ENCODE measurements around the gene PLA2G2F. TPM values are rescaled to one million over a fixed set of nuclear protein-coding genes. Genes with fewer than 3 reads are reported as not detected.

Gene PLA2G2F
- total and polyA plus RNA-seq, 2 experiments from 2014 or later = not detected

DNA sequence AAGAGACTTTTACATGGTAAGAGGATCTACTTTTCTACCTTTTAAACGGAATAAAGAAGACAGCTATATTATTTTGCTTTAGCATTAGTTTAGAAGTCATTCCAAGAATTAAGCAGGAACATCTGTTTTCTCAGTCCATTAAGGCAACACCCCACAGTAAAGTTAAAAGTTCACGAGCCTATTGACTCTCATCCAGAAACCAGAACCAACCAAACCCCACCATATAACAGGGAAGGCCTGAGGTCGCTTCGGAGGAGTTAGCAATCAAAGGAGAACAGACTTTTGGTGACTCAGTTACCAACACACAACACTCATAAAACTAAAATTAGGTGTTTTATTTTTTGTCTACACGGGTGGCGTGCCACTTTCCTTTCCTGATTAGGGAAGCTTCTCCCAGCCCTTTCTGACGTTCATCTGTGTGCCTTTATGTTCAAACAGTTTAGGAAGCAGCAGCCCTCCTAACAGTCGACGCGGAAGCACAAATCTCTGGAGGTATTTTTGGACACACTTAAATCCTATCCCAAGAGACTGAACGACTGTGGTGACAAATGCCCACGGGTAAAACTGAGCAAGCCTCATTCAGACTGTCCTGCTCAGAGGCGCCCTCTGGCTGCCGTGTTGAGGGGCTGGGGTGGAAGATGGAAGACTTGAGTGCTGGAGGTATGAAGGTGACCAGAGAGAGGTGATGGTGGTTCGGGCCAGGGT lies 55.8 kb downstream of the PLA2G2F start:
- Histone ChIP-seq H3K9me2 (replicated peaks; ENCODE audit: insufficient read depth) (no peaks in the 10 kb centered on the region), H3K79me2 (no peaks in the 10 kb centered on the region), H3K36me3 (replicated peaks; ENCODE audit: insufficient read depth, low read depth) (no peaks in the 10 kb centered on the region), H2AFZ (no peak overlapping the region), H3K9me3 (ENCODE audit: low read depth) (no peaks in the 10 kb centered on the region), H3K27me3 (peaks cover 3% of the 10 kb centered on the region), H3K4me3 (no peak overlapping the region), H4K20me1 (ENCODE audit: insufficient read depth, poor library complexity, severe bottlenecking) (no peaks in the 10 kb centered on the region), H3K4me1 (ENCODE audit: insufficient read depth) (peaks cover 4% of the 10 kb centered on the region), H3K4me2 (peak overlapping the region; percentile 6), H3K27ac (no peak overlapping the region)
- TF ChIP-seq EZH2phosphoT487 (IDR thresholded peaks at IDR 0.05; ENCODE audit: low read depth, severe bottlenecking, unreplicated experiment) (no peak), CTCF (IDR thresholded peaks at IDR 0.05; ENCODE audit: poor library complexity) (peak; percentile 71)
- DNase-seq (ENCODE audit: low spot score) = peak; percentile 68
- WGBS (ENCODE audit: low lambda C conversion rate, missing lambda C conversion rate) = 40% methylated on average over 15 of the region's 15 CpGs

- Histone ChIP-seq H3K9me3 (ENCODE audit: low read depth) (no peaks in the 10 kb centered on the region), H3K9me2 (replicated peaks; ENCODE audit: insufficient read depth) (no peaks in the 10 kb centered on the region), H2AFZ (no peak overlapping the region), H3K27ac (no peak overlapping the region), H3K4me3 (no peak overlapping the region), H3K4me2 (no peak overlapping the region), H3K79me2 (no peaks in the 10 kb centered on the region), H3K4me1 (ENCODE audit: insufficient read depth) (peaks cover 4% of the 10 kb centered on the region), H3K36me3 (replicated peaks; ENCODE audit: insufficient read depth, low read depth) (no peaks in the 10 kb centered on the region), H4K20me1 (ENCODE audit: insufficient read depth, poor library complexity, severe bottlenecking) (no peaks in the 10 kb centered on the region), H3K27me3 (peaks cover 3% of the 10 kb centered on the region)
- no peak for DNase-seq (ENCODE audit: low spot score)
- TF ChIP-seq EZH2 (IDR thresholded peaks at IDR 0.05; ENCODE audit: borderline replicate concordance) = no peak
- no peak for TF ChIP-seq EZH2phosphoT487 (IDR thresholded peaks at IDR 0.05; ENCODE audit: low read depth, severe bottlenecking, unreplicated experiment)
- TF ChIP-seq CTCF (IDR thresholded peaks at IDR 0.05; ENCODE audit: poor library complexity) = no peak
- 79% methylated on average over 4 of the region's 4 CpGs for WGBS (ENCODE audit: low lambda C conversion rate, missing lambda C conversion rate)
Measured at GRCh38 chr1:20195462-20195780, 56.3 kb downstream of the PLA2G2F start.

GRCh38 chr1:20197329-20197791 lies 58.2 kb downstream of the PLA2G2F start:
- Histone ChIP-seq H3K9me2 (replicated peaks; ENCODE audit: insufficient read depth) (no peaks in the 10 kb centered on the region), H4K20me1 (ENCODE audit: insufficient read depth, poor library complexity, severe bottlenecking) (no peaks in the 10 kb centered on the region), H3K9me3 (ENCODE audit: low read depth) (no peaks in the 10 kb centered on the region), H3K36me3 (replicated peaks; ENCODE audit: insufficient read depth, low read depth) (no peaks in the 10 kb centered on the region), H3K4me3 (no peak overlapping the region), H3K79me2 (no peaks in the 10 kb centered on the region), H3K4me2 (no peak overlapping the region), H2AFZ (no peak overlapping the region), H3K27me3 (peaks cover 3% of the 10 kb centered on the region), H3K4me1 (ENCODE audit: insufficient read depth) (peaks cover 4% of the 10 kb centered on the region), H3K27ac (no peak overlapping the region)
- TF ChIP-seq EZH2phosphoT487 (IDR thresholded peaks at IDR 0.05; ENCODE audit: low read depth, severe bottlenecking, unreplicated experiment) (no peak), CTCF (IDR thresholded peaks at IDR 0.05; ENCODE audit: poor library complexity) (no peak), EZH2 (IDR thresholded peaks at IDR 0.05; ENCODE audit: borderline replicate concordance) (no peak)
- no peak for DNase-seq (ENCODE audit: low spot score)
- 82% methylated on average over 5 of the region's 6 CpGs for WGBS (ENCODE audit: low lambda C conversion rate, missing lambda C conversion rate)

Data from hepatocyte (in vitro differentiated cells).